ENCODE results near the gene CERS3. TPM values are rescaled to one million over a fixed set of nuclear protein-coding genes. Genes with fewer than 3 reads are reported as not detected.
A peak's percentile ranks its signal among the peaks of the same experiment; 100 is the strongest.

CERS3 gene
- total and polyA plus RNA-seq, 4 donors: not detected

GRCh38 chr15:100521907-100522306 lies 6.8 kb downstream of the CERS3 start:
- intact Hi-C loops (cut with DNase I): no loop called here
- no peaks in the 10 kb centered on the region for H3K36me3 ChIP-seq (ENCODE audit: control insufficient read depth in 1 of 2, insufficient read depth in 2 of 2, low read length in 1 of 2)
- no peaks in the 10 kb centered on the region for H3K4me1 ChIP-seq (ENCODE audit: control insufficient read depth in 1 of 2, insufficient read depth in 2 of 2, low read length in 2 of 2)
- H3K9me3 ChIP-seq (ENCODE audit: control insufficient read depth, low read length): no peaks in the 10 kb centered on the region
- H3K27me3 ChIP-seq (ENCODE audit: control insufficient read depth in 1 of 2, insufficient read depth in 2 of 2, low read length in 1 of 2): no peaks in the 10 kb centered on the region
- DNase-seq (no peak), ATAC-seq (ENCODE audit: low FRiP score) (no peak)
- no peak overlapping the region for H3K4me3 ChIP-seq (ENCODE audit: low read length in 2 of 2)
- WGBS, 2 donors: 93 to 94% methylated on average over 3 of the region's 3 CpGs
- no peak overlapping the region for H3K27ac ChIP-seq (ENCODE audit: low read depth in 1 of 2, low read length in 2 of 2)

GRCh38 chr15:100520132-100520921 lies 8.4 kb downstream of the CERS3 start:
- DNase-seq (peak in 1 of 2 donors; percentile 49), ATAC-seq (ENCODE audit: low FRiP score) (no peak)
- H3K9me3 ChIP-seq (ENCODE audit: control insufficient read depth, low read length): no peaks in the 10 kb centered on the region
- no peak overlapping the region for H3K4me3 ChIP-seq (ENCODE audit: low read length in 2 of 2)
- H3K27ac ChIP-seq (ENCODE audit: low read depth in 1 of 2, low read length in 2 of 2): no peak overlapping the region
- WGBS, 2 donors: 79 to 84% methylated on average over 7 of the region's 7 CpGs
- no peaks in the 10 kb centered on the region for H3K27me3 ChIP-seq (ENCODE audit: control insufficient read depth in 1 of 2, insufficient read depth in 2 of 2, low read length in 1 of 2)
- H3K4me1 ChIP-seq (ENCODE audit: control insufficient read depth in 1 of 2, insufficient read depth in 2 of 2, low read length in 2 of 2): no peaks in the 10 kb centered on the region
- intact Hi-C loops (cut with DNase I): no loop called here
- no peaks in the 10 kb centered on the region for H3K36me3 ChIP-seq (ENCODE audit: control insufficient read depth in 1 of 2, insufficient read depth in 2 of 2, low read length in 1 of 2)

- 37 to 39% methylated on average over 3 of the region's 3 CpGs for WGBS, 2 donors
- DNase-seq (no peak), ATAC-seq (ENCODE audit: low FRiP score) (no peak)
- Histone ChIP-seq H3K27me3 (ENCODE audit: control insufficient read depth in 1 of 2, insufficient read depth in 2 of 2, low read length in 1 of 2) (peaks cover 0 to 2% of the 10 kb centered on the region in 2 donors), H3K36me3 (ENCODE audit: control insufficient read depth in 1 of 2, insufficient read depth in 2 of 2, low read length in 1 of 2) (no peaks in the 10 kb centered on the region), H3K4me1 (ENCODE audit: control insufficient read depth in 1 of 2, insufficient read depth in 2 of 2, low read length in 2 of 2) (no peaks in the 10 kb centered on the region), H3K27ac (ENCODE audit: low read depth in 1 of 2, low read length in 2 of 2) (no peak overlapping the region), H3K9me3 (ENCODE audit: control insufficient read depth, low read length) (no peaks in the 10 kb centered on the region), H3K4me3 (ENCODE audit: low read length in 2 of 2) (no peak overlapping the region)
- intact Hi-C loops (cut with DNase I): no loop called here
Observed at GRCh38 chr15:100517846-100518245, 10.9 kb downstream of the CERS3 start.

GRCh38 chr15:100516643-100517512 lies 11.9 kb downstream of the CERS3 start:
- 32 to 38% methylated on average over 5 of the region's 5 CpGs for WGBS, 2 donors
- peaks cover 0 to 2% of the 10 kb centered on the region in 2 donors for H3K27me3 ChIP-seq (ENCODE audit: control insufficient read depth in 1 of 2, insufficient read depth in 2 of 2, low read length in 1 of 2)
- ATAC-seq (ENCODE audit: low FRiP score) (no peak), DNase-seq (no peak)
- no peaks in the 10 kb centered on the region for H3K4me1 ChIP-seq (ENCODE audit: control insufficient read depth in 1 of 2, insufficient read depth in 2 of 2, low read length in 2 of 2)
- H3K9me3 ChIP-seq (ENCODE audit: control insufficient read depth, low read length): no peaks in the 10 kb centered on the region
- no peaks in the 10 kb centered on the region for H3K36me3 ChIP-seq (ENCODE audit: control insufficient read depth in 1 of 2, insufficient read depth in 2 of 2, low read length in 1 of 2)
- H3K27ac ChIP-seq (ENCODE audit: low read depth in 1 of 2, low read length in 2 of 2): no peak overlapping the region
- no peak overlapping the region for H3K4me3 ChIP-seq (ENCODE audit: low read length in 2 of 2)
- intact Hi-C loops (cut with DNase I): no loop called here

- intact Hi-C loops (cut with DNase I): no loop called here
- H3K36me3 ChIP-seq (ENCODE audit: control insufficient read depth in 1 of 2, insufficient read depth in 2 of 2, low read length in 1 of 2): no peaks in the 10 kb centered on the region
- H3K9me3 ChIP-seq (ENCODE audit: control insufficient read depth, low read length): no peaks in the 10 kb centered on the region
- peaks cover 0 to 2% of the 10 kb centered on the region in 2 donors for H3K27me3 ChIP-seq (ENCODE audit: control insufficient read depth in 1 of 2, insufficient read depth in 2 of 2, low read length in 1 of 2)
- ATAC-seq (ENCODE audit: low FRiP score) (no peak), DNase-seq (no peak)
- 85 to 92% methylated on average over 4 of the region's 4 CpGs for WGBS, 2 donors
- H3K27ac ChIP-seq (ENCODE audit: low read depth in 1 of 2, low read length in 2 of 2): no peak overlapping the region
- no peaks in the 10 kb centered on the region for H3K4me1 ChIP-seq (ENCODE audit: control insufficient read depth in 1 of 2, insufficient read depth in 2 of 2, low read length in 2 of 2)
- H3K4me3 ChIP-seq (ENCODE audit: low read length in 2 of 2): no peak overlapping the region
Observed at GRCh38 chr15:100515758-100516157, 13.0 kb downstream of the CERS3 start.

- Histone ChIP-seq H3K4me3 (ENCODE audit: low read length in 2 of 2) (no peak overlapping the region), H3K36me3 (ENCODE audit: control insufficient read depth in 1 of 2, insufficient read depth in 2 of 2, low read length in 1 of 2) (no peaks in the 10 kb centered on the region), H3K9me3 (ENCODE audit: control insufficient read depth, low read length) (no peaks in the 10 kb centered on the region), H3K27ac (ENCODE audit: low read depth in 1 of 2, low read length in 2 of 2) (no peak overlapping the region), H3K4me1 (ENCODE audit: control insufficient read depth in 1 of 2, insufficient read depth in 2 of 2, low read length in 2 of 2) (no peaks in the 10 kb centered on the region), H3K27me3 (ENCODE audit: control insufficient read depth in 1 of 2, insufficient read depth in 2 of 2, low read length in 1 of 2) (peaks cover 0 to 2% of the 10 kb centered on the region in 2 donors)
- ATAC-seq (ENCODE audit: low FRiP score) (no peak), DNase-seq (no peak)
- intact Hi-C loops (cut with DNase I): no loop called here
- WGBS, 2 donors: 66 to 71% methylated on average over 7 of the region's 7 CpGs
Observed at GRCh38 chr15:100508641-100509300, 20.0 kb downstream of the CERS3 start.

- Histone ChIP-seq H3K4me1 (ENCODE audit: control insufficient read depth in 1 of 2, insufficient read depth in 2 of 2, low read length in 2 of 2) (no peaks in the 10 kb centered on the region), H3K27me3 (ENCODE audit: control insufficient read depth in 1 of 2, insufficient read depth in 2 of 2, low read length in 1 of 2) (peaks cover 0 to 3% of the 10 kb centered on the region in 2 donors), H3K4me3 (ENCODE audit: low read length in 2 of 2) (no peak overlapping the region), H3K36me3 (ENCODE audit: control insufficient read depth in 1 of 2, insufficient read depth in 2 of 2, low read length in 1 of 2) (no peaks in the 10 kb centered on the region), H3K27ac (ENCODE audit: low read depth in 1 of 2, low read length in 2 of 2) (no peak overlapping the region), H3K9me3 (ENCODE audit: control insufficient read depth, low read length) (no peaks in the 10 kb centered on the region)
- 68% methylated on average over 3 of the region's 3 CpGs for WGBS, 2 donors
- no peak for DNase-seq
- intact Hi-C loops (cut with DNase I): no loop called here
- ATAC-seq (ENCODE audit: low FRiP score): no peak
Observed at GRCh38 chr15:100502651-100503050, 26.1 kb downstream of the CERS3 start.

GRCh38 chr15:100501117-100501516 lies 27.6 kb downstream of the CERS3 start:
- WGBS, 2 donors: 79 to 81% methylated on average over 5 of the region's 5 CpGs
- no peak for ATAC-seq (ENCODE audit: low FRiP score)
- no peak overlapping the region for H3K4me3 ChIP-seq (ENCODE audit: low read length in 2 of 2)

More at GRCh38 chr15:100501117-100501516, 27.6 kb downstream of the CERS3 start:
- Histone ChIP-seq H3K27ac (ENCODE audit: low read depth in 1 of 2, low read length in 2 of 2) (no peak overlapping the region), H3K36me3 (ENCODE audit: control insufficient read depth in 1 of 2, insufficient read depth in 2 of 2, low read length in 1 of 2) (no peaks in the 10 kb centered on the region), H3K9me3 (ENCODE audit: control insufficient read depth, low read length) (no peaks in the 10 kb centered on the region), H3K27me3 (ENCODE audit: control insufficient read depth in 1 of 2, insufficient read depth in 2 of 2, low read length in 1 of 2) (peaks cover 0 to 3% of the 10 kb centered on the region in 2 donors), H3K4me1 (ENCODE audit: control insufficient read depth in 1 of 2, insufficient read depth in 2 of 2, low read length in 2 of 2) (no peaks in the 10 kb centered on the region)
- intact Hi-C loops (cut with DNase I): no loop called here
- no peak for DNase-seq
